Measurements from ENCODE around the gene C14orf180.
A peak's percentile ranks its signal among the peaks of the same experiment; 100 is the strongest.

- TF ChIP-seq CTCF (conservative IDR thresholded peaks at IDR 0.05 in 1 of 2, IDR thresholded peaks at IDR 0.05 in 1 of 2; ENCODE audit: extremely low read depth in 1 of 2, insufficient read depth in 1 of 2, low read depth in 1 of 2, low read length in 2 of 2) = no peak
- peak; percentile 38 for TF ChIP-seq EZH2 (IDR thresholded peaks at IDR 0.05; ENCODE audit: borderline replicate concordance, low read length)
Observed at GRCh38 chr14:104545942-104546501, 33.5 kb upstream of the C14orf180 start.
